Ecto neural progenitor cell (in vitro differentiated cells): ENCODE measurements around the gene ARL3.
"Not testable (repeated sequence)": the region's sequence is repeated elsewhere in the genome, so short reads cannot be mapped to it uniquely, and the experiment has no call there.

Experiments
- DNase-seq: peaks from one replicate; pipeline ENCODE4 v3.0.0-alpha.2; 2018; ENCODE audit warnings: low spot score

Gene ARL3

DNA sequence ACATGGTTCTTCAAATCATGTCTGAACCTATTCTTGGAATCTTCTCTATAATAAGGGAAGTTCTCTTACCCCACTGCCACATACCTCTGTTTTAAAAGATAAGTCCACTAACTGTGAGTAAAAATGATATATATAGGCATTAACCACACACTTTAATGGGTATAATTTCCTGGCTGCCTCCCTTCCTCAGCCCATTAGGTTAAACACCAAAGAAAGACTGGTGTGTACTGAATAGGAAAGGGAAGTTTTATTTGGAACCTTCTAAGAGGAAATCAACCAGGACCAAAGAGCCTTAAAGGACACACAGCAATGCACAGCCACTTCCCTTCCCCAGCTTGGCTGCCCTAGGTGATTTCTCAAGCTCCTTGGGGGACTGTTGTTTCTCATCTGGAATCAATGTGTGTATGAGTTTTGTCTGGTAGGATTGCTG is 24.5 kb upstream of the ARL3 start:
- DNase-seq: no peak

DNA sequence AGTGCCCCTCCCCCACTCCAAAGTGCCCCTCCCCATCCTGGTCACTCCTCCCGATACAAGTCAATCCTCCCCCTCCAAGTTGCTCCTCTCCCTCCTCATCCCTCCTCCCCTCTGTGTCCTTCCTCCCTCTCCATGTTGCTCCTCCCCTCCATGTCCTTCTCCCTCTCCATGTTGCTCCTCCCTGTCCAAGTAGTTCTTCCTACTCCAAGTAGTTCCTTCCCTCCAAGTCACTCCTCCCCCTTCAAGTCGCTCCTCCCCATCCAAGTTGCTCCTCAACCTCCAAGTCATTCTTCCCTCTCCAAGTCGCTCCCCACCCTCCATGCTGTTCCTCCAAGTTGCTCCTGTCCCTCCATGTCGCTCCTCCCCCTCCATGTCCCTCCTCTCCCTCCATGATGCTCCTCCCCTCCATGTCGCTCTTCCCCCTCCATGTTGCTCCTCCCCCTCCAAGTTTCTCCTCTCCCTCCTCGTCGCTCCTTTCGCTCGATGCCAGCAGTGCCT is 20.9 kb upstream of the ARL3 start:
- DNase-seq: no peak

DNA sequence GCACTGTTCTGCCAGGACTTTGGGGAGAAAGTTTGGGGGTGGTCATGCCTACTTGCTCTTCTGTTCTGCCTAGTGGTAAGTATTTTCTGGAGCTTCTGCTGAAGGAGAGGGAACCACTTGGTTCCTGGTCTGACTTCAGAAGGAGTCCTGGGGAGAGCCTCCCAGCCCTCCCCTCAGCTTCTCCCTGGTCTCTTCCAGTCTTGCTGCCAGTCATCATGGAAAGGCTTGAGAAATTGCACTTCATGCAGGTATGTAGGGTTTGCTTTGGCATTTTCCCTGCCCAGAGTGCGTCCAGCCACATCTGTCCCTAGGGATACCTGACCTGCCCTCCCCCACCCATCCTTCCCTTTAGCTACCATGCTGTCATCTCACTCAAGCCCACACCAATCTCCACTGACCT is 18.5 kb upstream of the ARL3 start:
- no peak for DNase-seq

DNA sequence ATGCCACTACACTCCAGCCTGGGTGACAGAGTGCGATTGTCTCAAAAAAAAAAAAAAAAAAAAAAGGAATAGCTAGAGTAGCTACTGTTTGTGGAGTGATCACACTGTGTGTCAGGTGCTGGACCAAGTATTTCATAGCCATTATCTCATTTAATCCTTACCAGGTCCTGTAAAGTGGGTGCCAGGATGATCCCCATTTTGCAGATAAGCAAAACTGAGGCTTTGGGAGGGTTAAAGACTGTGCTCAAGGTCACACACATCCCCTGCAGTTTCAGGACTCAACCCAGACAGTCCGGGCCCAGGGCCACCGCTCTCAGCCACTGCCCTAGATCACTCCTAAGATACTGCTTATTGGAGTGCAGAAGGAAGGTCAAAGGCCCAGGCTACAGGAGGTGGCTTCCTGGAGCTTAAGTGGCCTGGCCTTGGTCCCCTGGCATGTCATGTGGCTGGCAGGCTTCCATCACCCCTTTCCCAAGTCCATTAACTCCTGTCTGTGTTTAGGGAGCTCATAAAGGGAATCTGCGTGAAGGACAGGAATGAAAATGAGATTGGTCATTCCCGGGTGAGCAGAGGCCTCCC is 17.1 kb upstream of the ARL3 start:
- DNase-seq: no peak

DNA sequence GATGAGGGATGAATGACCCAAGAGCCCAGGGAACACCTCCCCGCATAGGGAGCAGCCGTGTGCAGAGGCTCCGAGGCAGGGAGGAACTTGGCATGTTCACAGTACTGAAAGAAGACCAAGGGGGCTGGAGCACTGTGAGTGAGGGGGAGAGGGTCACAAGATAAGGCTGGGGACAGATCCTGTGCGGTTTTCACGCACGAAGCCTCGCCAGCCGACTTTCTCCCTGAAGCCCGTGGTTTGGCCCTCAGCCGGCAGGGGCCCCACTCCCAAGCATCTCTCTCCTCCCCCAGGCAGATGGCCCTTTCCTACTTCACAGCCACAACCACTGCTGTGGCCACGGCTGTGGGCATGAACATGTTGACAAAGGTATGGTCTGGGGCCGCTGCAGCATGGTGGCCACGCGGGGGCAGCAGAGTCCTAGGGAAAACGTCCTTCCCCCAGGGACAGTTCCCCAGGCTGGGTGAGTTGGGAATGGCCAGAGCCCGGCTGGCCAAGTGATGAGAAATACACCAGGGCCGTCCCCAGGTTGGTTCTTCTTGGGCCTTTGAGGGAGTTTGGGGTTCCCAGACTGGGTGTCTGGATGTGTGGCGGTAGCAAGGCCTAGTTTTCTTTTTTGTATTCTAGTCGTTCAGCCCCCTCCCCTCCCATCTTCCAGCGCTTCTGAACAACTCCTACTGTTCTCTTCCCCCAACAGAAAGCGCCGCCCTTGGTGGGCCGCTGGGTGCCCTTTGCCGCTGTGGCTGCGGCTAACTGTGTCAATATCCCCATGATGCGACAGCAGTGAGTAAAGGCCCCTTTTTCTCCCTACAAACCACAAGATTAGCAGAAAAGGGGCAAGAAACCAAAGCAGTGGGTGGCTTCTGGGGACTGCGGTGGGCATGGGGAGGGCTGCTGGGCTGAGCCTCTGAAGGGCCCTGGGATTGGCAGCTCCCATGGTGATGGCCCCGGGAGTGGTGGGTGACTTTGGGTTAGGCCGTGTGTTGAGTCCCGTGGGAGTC is 15.1 kb upstream of the ARL3 start:
- DNase-seq: peak; percentile 91

DNA sequence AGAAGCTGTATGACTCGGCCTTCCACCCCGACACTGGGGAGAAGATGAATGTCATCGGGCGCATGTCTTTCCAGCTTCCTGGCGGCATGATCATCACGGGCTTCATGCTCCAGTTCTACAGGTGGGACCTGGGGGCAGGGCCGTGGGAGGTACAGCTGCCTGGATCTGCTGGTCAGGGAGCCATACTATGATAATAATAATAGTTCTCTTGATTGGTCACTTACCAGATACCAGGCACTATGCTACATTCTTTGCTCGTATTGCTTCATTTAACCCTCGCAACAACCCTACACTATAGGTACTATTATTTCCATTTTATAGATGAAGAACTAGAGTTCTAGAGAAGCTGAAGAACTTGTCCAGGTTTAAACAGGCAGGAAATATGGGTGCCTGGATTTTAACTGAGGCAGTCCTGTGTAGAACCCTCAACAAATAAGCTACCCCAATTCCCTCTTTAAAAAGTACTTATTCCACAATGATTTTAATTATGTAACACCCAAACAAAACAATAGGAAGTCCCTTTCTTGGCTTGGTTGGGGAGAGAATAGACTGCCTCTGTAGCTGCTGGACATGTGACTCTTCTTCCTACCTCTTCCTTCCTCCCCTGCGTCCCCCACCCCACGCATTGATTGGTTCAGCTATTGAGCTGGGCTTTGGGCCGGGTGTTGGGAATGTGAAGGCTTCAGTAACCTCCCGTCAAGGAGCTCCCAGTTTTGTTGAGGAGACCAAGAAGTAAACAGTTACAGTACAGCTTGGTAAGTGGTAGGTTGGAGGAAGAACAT is 13.0 kb upstream of the ARL3 start:
- DNase-seq: no peak

DNA sequence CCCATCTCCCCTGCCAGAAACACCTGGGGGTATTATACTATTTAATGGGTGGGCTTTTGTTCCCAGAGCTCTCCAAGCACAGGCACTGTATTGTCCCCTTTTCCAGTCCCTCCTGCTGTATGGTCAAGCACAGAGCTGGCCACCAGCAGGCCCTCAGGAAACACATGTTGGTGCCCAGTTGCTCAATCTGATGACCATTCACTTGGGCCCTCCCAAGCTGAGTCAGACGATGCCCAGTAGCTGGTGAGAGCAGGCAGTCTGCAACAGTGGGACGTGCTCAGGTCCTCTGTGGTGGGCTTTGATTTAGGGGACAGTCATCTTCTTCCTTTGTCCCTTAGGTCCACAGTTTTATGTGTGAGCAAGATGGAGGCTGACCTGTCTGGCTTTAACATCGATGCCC is 12.1 kb upstream of the ARL3 start:
- no peak for DNase-seq

DNA sequence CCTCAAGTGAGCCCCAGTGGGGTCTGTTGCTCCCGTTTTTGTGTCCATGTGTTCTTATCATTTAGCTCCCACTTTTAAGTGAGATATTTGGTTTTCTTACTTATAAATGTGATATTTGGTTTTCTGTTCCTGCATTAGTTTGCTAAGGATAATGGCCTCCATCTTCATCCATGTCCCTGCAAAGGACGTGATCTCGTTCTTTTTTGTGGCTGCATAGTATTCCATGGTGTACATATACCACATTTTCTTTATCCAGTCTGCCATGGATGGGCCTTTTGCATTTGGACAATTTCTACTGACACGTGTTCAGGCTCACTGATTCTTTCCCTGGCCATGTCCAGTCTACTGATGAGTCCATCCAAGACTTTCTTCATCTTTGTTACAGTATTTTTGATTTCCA is 9.8 kb upstream of the ARL3 start:
- no peak for DNase-seq

DNA sequence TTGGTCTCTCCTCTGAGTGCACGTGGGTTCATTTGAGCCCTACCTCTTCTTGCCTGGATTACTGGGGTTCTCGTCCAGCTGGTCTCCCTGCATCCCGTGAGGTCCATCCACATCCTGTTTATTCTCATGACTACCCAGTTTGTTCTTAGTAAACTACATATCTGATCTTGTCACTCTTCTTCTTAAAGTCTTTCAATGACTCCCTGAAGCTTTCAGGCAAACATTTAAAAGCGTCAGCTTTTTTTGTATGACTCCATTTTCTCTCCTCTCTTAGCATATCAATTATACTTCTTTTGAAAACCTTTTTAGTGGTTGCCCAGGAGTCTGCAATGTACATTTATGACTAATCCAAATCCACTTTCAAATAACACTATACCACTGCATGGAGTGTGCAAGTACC is 7.8 kb upstream of the ARL3 start:
- DNase-seq: no peak

DNA sequence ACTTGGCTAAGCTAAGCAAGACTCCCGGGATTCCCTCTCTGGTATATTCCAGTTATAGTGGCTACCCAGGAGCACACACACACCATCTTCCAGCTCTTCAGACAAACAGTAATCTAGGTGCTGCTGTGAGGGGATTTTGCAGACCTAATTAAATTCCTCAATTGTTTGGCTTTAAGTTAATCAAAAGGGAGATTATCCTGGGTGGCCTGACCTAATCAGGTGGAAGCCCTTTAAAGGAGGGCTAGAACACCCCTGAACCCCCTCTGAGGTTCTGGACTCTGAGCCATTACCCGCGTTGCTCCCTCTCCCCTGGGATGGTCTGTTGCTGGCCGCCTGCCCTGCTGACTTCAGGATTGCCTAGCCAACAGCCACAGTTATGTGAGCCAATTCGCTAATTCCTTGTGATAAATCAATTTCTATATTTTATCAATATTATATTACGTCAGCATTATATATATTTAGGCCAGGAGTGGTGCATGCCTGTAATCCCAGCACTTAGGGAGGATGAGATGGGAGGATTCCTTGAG is 6.6 kb upstream of the ARL3 start:
- DNase-seq: no peak

DNA sequence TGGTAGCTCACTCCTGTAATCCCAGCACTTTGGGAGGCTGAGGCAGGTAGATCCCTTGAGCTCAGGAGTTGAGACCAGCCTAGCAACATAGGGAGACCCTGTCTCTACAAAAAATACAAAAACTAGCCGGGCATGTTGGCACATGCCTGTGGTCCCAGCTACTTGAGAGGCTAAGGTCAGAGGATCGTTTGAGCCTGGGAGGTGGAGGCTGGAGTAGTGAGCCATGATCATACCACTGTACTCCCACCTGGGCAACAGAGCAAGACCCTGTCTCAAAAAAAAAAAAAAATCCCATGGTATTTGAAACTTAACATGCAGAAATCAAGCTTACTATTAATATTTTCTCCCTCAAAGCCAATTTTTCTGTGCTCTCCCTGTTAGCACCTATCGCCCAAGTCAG is 6.1 kb upstream of the ARL3 start:
- DNase-seq: no peak

DNA sequence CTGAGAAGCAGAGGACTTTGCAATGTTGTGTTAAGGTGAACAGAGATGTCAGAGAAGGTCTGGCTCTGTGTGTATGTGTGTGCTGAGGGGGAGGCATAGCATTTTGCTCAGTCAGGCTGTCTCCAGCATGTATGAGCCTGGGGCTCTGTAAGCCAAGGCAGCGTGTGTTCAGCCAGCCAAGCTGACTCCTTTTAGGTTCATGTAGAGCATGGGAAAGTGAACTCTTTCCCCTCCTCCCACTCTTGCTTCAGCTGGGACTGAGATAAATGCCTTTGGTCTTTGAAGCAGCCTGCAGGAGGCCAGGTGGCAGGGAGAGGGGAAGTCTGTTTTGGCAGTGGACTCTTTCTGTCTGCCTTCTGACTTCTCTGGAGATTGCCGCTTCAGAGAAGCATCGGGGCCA is 4.0 kb upstream of the ARL3 start:
- peak; percentile 60 for DNase-seq

DNA sequence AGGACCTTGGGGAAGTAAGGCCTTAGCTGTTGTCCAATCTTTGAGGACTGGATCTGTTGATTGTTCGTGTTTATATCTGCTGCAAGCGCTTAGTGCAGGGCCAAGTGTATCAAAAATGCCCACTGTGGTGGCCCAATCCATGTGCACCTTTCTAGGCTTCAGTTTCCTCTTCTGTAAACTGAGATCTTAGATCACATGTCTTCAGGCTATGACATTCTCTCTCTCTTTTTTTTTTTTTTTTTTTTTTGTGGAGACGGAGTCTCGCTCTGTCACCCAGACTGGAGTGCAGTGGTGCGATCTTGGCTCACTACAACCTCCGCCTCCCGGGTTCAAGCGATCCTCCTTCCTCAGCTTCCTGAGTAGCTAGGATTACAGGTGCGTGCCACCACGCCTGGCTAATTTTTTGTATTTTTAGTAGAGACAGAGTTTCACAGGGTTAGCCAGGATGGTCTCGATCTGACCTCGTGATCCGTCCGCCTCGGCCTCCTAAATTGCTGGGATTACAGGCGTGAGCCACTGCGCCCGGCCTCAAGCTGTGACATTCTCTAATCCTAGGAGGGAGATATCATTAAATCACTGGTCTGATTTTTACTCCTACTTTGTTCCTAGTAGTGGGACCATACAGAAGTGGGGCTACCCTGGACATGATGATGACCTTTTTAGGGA is 2.8 kb upstream of the ARL3 start:
- not testable (repeated sequence) for DNase-seq

DNA sequence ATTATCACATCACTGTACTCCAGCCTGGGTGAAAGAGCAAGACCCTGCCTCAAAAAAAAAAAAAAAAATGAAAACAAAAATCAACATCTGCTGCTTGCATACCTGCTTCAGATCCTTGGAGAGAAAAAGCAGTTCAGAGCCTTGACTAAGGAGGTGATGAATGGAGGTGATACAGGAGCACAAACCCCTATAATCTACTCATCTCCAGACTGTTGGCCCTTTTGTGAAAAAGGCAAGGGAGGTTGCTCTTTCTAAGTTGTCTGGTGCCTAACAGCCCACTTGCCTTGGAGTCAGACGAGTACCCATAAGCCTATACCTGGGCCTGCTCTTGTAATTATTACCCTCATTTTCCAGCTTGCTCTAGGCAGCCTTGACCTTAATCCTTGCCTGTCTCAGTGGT is 1.7 kb upstream of the ARL3 start:
- no peak for DNase-seq

DNA sequence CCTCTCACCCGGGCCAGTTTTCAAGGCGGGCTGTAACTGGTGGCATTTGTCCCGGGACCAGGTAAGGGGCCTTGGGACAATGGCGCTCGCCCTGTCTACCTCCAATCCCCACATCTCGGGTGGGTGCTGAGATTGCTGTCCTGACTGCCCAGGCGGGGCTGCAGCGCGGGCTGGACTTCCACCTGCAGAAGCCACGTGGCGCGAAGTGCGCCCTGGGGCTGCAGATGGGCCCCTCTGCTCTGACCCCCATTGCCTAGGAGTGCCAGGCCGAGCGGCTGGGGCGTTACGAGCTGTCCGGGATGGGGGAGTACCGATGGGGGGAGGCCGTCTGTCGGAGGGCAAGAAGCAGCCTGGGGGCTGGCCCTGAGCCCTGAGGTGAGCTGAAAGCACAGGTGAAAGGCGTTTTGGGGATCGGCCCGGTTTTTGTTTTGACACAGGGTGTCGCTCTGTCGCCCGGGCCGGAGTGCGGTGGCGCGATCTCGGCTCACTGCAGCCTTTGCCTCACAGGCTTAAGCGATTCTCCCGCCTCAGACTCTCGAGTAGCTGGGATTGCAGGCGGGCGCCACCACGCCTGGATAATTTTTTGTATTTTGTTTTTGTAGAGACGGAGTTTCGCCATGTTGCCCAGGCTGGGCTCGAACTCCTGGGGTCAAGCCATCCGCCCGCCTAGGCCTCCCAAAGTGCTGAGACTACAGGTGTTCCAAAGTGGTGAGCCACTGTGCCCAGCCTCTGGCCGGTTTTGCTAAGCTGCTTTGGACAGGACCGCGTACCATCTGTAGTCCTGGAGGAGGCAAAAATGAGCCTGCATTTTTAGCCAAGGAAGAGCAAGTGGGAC is 641 bp upstream of the ARL3 start, which contains the start of gene SFXN2:
TSS of gene SFXN2 (plus strand) at position 16 of the 835 bp plus-strand sequence. CDS start 12,001 bp downstream, outside the sequence.
- no peak for DNase-seq

DNA sequence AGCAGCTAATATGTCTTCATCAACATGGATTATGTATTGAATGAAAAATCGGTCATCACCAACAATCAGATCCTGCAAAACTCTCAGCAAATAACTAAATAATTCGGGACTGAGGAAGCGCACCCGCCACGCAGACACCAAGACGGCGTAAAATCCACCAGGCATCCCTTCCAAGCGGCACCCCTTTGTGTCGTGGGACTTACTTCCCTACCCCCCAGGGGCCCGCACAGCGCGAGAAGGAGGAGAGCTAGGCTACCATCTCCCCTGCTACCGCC is 721 bp downstream of the ARL3 start:
- DNase-seq: no peak

DNA sequence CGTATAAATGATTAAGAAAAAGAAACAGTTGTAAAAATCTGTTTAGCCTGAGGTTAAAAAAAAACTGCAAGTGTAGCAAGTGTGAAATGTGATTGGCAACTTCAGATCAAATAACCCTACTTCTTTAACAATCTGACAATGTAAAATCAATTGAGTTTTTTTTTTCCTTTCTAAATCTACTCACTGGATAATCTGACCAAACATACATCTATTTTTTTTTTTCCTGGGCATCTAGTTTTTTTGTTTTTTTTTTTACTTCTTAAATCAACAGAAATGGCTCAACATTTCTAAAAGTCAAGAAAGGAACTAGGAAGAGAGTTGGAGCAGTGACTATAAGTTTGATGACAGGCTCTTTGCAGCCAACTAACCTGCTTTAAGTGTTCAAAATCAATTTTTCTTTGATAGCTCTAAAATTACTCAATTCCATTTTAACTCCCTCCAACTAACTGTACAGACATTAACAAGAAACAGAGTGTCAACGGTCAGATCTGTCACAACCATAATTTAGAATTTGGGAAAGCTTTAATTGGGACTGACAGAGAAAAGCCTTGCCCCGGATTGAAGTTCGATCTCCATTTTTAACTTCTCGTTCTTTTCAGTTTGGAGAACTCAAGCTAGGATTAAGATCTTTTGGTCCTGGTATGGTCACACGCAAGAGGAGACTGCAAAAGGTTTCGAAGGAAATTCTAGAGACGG is 1.2 kb downstream of the ARL3 start:
- no peak for DNase-seq

DNA sequence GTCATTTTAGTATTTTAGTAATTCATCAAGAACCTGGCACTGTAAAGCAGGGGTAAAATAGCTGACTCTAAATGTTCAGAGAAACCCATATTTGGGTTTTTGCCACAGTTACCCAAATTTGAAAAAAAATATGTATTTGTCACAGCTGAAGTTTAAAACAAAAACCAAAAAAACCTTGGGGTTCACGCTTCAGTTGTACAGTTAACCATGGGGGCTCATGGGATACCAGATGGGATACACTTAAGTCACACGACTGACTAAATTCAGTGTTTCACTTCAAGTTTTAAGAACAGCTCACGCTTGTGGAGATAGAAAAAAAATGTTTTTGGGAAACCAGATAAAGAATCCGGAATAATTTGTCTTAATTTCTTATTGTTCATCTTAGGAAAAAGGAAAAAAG is 2.1 kb downstream of the ARL3 start:
- no peak for DNase-seq

DNA sequence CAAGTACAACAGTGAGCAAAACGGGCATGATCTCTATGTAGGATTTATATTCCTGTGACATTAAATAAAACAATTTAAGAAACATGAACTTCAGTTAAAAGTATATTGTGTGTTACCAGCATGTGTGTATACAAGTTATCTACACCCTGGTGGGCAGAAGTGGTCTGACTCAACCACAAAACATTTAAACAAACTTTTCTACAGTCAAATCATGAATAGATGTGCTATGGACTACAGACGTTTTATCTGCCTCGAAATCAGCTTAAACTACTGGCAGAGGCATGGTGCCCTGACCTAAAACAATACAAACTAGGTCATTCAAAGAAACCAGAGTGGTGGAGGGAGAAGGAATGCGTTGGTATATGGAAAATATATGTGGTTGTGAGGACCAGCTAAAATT is 3.6 kb downstream of the ARL3 start:
- no peak for DNase-seq

DNA sequence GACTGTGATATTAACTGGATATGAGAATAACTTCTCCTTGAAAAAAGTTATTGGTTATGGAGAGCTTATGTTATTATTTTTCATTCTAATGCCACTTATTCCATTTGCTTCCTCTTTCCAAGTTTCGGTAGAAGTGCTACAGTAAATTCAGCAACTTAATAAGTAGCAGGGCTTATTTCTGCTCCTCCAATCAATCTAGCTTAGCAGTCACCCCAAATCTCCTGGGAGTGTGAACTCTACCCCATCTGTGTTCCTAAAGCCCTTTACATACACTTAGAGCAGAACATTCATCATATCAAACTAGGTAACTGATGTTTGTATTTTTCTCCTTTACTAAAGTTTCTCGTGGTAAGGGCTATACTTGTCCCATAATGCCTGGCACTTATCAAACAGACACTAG is 8.7 kb downstream of the ARL3 start:
- no peak for DNase-seq
